DND-41 (cell line): Measurements from ENCODE around the gene ACSS3.

ENCODE experiments used
- EZH2 ChIP-seq: IDR thresholded peaks from 3 replicates; pipeline ENCODE4 v1.6.1; 2012; ENCODE audit warnings: borderline replicate concordance, low read depth, mild to moderate bottlenecking, moderate library complexity, low read length, inconsistent platforms; ENCODE audit not compliant: severe bottlenecking
- TF ChIP-seq, protein P1 (sequence below): IDR thresholded peaks from 2 replicates; pipeline ENCODE4 v1.5.1; 2012; ENCODE audit warnings: borderline replicate concordance, low read length, moderate library complexity, mild to moderate bottlenecking; ENCODE audit not compliant: poor library complexity, severe bottlenecking; ENCODE audit errors: extremely low read depth

DNA sequence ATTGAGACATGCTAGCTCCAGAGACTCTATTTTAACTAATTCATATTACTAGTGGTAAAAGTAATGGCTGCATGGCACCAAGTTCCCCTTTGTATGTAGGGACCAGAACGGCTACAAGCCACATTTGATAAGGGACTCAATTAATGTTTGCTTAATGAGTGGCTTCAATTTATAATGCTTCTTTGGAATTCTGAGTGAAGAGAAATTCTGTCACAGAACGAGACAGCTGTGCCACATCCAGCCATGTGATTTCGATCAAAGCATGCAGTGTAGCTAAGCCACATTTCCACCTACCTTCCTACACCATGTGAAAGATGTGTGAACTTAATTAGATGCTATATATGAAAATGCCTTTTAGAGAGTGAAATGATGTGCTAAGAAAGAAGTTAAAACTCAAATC is 217.4 kb downstream of the ACSS3 start:
- TF ChIP-seq, protein P1, sequence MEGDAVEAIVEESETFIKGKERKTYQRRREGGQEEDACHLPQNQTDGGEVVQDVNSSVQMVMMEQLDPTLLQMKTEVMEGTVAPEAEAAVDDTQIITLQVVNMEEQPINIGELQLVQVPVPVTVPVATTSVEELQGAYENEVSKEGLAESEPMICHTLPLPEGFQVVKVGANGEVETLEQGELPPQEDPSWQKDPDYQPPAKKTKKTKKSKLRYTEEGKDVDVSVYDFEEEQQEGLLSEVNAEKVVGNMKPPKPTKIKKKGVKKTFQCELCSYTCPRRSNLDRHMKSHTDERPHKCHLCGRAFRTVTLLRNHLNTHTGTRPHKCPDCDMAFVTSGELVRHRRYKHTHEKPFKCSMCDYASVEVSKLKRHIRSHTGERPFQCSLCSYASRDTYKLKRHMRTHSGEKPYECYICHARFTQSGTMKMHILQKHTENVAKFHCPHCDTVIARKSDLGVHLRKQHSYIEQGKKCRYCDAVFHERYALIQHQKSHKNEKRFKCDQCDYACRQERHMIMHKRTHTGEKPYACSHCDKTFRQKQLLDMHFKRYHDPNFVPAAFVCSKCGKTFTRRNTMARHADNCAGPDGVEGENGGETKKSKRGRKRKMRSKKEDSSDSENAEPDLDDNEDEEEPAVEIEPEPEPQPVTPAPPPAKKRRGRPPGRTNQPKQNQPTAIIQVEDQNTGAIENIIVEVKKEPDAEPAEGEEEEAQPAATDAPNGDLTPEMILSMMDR, result no peak
- TF ChIP-seq EZH2, result no peak
